HG02884 (cell line): ENCODE results near the gene IL17F.

ENCODE experiments used
- ATAC-seq: cut with Tn5 transposase; IDR thresholded peaks from one replicate; pipeline ENCODE4 v1.9.1; 2021; ENCODE audit warnings: mild to moderate bottlenecking, moderate library complexity; ENCODE audit not compliant: unreplicated experiment

Gene IL17F

GRCh38 chr6:52244400-52244799 lies at the start of gene IL17F:
Gene IL17F, minus strand, starts transcription at chr6:52244500. Its CDS starts 71 bp downstream, at chr6:52244429.
- ATAC-seq = no peak

DNA sequence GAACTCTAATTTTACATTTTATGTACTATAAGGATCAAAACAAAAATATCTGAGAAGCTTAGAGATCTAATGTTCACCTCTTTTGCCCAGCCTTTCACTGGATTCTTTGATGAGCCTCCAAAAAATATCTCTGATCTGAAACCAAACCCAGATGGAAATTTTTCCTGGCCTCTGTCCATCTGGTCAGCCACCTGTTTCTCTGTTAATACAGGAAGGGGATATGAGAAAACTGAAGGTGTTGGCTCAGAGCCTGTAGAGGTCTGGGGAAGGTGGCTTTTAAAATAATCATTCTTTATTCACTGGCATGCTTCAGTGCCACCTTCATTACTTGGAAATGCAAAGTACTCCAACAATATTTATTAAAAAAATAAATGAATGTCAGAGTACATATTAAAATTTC lies 48.8 kb upstream of the IL17F start:
- no peak for ATAC-seq

GRCh38 chr6:52288841-52289240 lies 44.5 kb upstream of the IL17F start:
- ATAC-seq = no peak

- no peak for ATAC-seq
Measured at GRCh38 chr6:52288216-52288615, 43.9 kb upstream of the IL17F start.

- ATAC-seq = no peak
Measured at GRCh38 chr6:52286798-52287432, 42.6 kb upstream of the IL17F start.

DNA sequence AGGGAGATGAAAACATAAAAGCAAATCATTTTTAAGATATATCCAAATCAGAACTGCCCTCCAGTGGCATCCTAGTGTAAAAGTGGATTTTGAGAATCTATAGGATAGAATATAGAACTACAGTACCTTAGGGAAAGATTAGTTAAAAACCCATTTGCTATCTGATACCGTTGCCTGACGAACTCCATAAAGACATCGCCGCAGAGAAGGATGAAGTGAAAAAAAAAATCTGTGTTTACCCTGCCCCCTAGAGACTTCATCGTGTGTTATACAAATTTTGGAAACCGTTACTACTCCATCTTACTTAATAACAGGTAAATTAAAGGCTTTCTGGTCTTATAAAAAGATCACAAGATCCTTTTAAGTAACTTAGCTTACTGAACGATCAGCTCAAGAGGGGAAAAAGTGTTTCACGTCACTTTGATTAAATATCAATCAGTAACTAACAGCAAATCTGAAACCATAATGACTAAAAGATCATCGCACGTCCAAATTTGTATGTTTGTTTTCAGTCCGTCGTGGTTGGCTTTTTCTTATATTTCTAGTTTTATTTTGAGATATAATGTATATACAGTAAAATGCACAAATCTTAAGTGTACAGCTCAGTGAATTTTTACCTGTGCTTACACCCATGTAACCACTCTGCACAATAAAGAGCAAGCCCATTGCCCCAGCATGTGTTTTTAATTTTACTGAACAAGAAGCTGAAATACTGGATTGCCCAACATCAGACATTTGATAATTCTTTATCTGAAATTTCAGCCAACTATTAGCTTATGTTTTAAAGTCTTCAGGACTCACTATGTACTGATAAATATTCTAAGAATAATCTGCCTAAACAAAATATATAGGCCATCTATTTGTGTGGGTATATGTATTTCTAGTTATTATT lies 41.1 kb upstream of the IL17F start:
- no peak for ATAC-seq

- ATAC-seq = peak; percentile 98
Measured at GRCh38 chr6:52284460-52285176, 40.3 kb upstream of the IL17F start, which contains the start of gene MCM3. Gene MCM3, minus strand, starts transcription at chr6:52284742. Its CDS starts 68 bp downstream, at chr6:52284674.

- no peak for ATAC-seq
Measured at GRCh38 chr6:52284131-52284459, 39.8 kb upstream of the IL17F start.

GRCh38 chr6:52283111-52283510 lies 38.8 kb upstream of the IL17F start:
- no peak for ATAC-seq

GRCh38 chr6:52276130-52276529 lies 31.8 kb upstream of the IL17F start:
- ATAC-seq = no peak

GRCh38 chr6:52271852-52272460 lies 27.7 kb upstream of the IL17F start:
- ATAC-seq = no peak

GRCh38 chr6:52263709-52264540 lies 19.6 kb upstream of the IL17F start:
- ATAC-seq = peak; percentile 71

GRCh38 chr6:52262620-52263344 lies 18.5 kb upstream of the IL17F start:
- no peak for ATAC-seq

GRCh38 chr6:52261229-52261628 lies 16.9 kb upstream of the IL17F start:
- no peak for ATAC-seq

DNA sequence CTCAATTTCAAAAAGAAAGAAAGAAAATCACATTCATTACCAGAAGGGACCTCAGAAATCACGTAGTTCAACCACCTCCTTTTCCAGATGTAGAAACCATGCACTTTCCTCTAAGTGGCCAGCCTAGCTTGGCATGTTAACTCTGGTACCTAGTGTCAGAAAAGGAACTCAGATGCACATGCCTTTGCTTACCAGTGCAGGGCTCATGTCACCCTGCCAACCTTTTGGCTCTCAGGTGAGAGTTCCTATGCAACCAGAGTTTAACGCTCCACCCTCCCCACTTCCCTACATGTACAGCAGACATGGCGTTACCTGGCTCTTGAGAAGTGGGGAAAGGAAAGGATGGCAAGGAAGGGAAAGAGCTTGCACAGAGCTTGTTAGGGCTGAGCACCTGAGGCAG lies 16.3 kb upstream of the IL17F start:
- no peak for ATAC-seq

GRCh38 chr6:52255434-52255833 lies 11.1 kb upstream of the IL17F start:
- ATAC-seq = no peak

DNA sequence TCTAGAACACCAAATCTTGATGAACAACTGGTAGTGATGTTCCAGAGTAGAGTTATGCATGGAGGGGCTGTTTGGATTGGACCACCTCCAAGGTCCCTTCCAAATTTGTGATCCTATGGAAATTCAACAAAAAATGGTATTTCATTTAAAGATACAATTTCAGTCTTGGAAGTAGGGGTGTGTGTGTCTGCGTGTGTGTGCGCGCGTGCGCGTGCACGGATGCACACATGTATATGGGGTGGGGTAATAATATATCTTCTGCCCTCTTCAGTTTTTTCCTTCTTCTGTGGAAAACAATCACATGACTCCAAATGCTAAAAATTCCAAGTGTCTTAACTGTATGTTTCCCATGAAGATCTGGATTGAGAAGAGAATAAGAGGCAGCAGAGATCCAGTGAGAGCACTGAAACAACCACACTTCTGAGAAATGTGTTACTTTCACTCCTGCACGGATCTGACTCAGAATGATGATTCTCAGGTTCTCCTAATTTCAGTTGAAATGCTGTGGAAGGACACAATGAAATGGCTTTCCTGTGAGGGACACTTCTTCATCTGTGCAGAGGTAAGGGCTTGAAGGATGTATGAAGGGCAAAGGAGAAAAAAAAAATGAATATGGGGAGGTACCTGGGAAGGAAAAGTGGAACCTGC lies 10.6 kb upstream of the IL17F start:
- no peak for ATAC-seq

DNA sequence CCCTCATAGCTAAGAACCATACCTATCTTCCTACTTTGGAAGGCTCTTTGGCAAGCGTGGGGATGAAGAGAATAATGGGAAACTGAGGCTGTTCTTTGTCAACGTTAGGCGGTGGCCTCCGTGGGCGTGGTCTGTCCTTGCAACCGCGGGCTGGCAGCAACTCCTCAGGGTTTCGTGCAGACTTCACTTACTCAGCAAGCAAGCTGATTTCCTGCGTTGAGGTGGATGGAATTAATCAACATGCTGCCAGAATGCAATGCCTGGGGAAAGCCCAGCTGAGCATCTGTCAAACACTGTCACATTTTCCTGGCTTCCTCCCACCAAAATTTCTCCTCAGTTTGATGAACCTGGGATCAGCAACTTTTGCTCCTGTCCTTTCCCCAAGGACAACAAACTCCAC lies 9.2 kb upstream of the IL17F start:
- ATAC-seq = no peak

DNA sequence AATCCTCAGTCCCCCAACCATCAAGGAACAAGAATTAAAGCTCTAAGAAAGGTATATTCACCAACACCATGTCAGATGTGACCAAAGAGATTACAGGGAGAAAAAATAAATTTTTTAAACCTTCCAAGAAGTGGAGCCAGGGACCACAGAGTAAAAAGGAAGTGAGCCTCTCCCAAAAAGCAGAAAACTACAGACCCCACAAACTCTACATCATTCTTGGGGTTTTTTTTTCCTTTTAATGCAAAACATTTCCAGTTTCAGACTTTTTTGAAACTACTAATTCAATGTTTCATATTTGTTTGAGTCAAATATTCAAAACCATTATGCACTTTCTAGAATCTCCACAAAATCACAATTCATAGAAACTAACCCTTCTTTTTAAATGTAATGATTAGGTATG lies 6.8 kb upstream of the IL17F start:
- no peak for ATAC-seq
